Chondrocyte (in vitro differentiated cells): Measurements from ENCODE around the gene P2RX3. TPM values are rescaled to one million over a fixed set of nuclear protein-coding genes. Genes with fewer than 3 reads are reported as not detected.

Source experiments
- DNase-seq: peaks from one replicate; pipeline ENCODE4 v3.0.0; 2021; ENCODE audit warnings: mixed read lengths, low spot score
- H3K27ac Mint-ChIP-seq: one replicate; pipeline ENCODE4 v1.8.0; 2021; ENCODE audit warnings: mild to moderate bottlenecking, moderate library complexity, mixed read lengths; ENCODE audit not compliant: unreplicated experiment
- H3K27me3 Mint-ChIP-seq: 2 replicates; pipeline ENCODE4 v1.8.0; 2021; ENCODE audit warnings: low read depth, mixed read lengths
- H3K36me3 Mint-ChIP-seq: 2 replicates; pipeline ENCODE4 v1.8.0; 2021; ENCODE audit warnings: low read depth, mixed read lengths
- H3K4me1 Mint-ChIP-seq: 2 replicates; pipeline ENCODE4 v1.8.0; 2021; ENCODE audit warnings: low read depth, mild to moderate bottlenecking, mixed read lengths
- H3K4me3 Mint-ChIP-seq: one replicate; pipeline ENCODE4 v1.8.0; 2021; ENCODE audit warnings: mild to moderate bottlenecking, moderate library complexity, mixed read lengths; ENCODE audit not compliant: unreplicated experiment
- H3K9me3 Mint-ChIP-seq: 2 replicates; pipeline ENCODE4 v1.8.0; 2021; ENCODE audit warnings: low read depth, mixed read lengths
- total RNA-seq: library from RNA; stranded (reverse); gene quantifications from 3 replicates; pipeline ENCODE4 v1.2.1, GENCODE V29; 2021
- TF ChIP-seq, protein P1 (sequence below): fragments of 200-600 bp; sonication (generic); IDR thresholded peaks from 2 replicates; pipeline ENCODE4 v1.5.0; 2021; ENCODE audit warnings: antibody characterized with exemption, mild to moderate bottlenecking, moderate library complexity

The P2RX3 gene
- total RNA-seq, 1 donor from 2014 or later = not detected

DNA sequence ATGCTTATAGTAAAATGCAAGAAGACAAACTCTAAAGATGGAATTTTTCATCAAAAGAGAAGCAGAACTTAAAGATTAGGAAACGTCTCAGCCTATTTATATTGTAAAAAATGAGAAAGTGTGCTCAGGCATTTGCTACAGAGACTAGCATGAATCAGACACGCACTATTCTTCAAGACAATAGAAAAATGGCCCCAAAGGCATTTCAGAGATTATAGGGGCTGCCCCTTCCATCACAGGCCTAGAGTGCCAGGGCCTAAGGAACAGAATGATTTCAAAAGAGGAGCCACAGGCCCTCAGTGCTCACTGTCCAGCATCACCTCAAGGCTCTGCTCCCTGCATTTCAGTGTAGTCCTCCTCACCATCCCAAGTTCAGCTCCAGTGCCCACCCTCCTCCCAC lies 40.9 kb upstream of the P2RX3 start:
- Mint-ChIP-seq H3K4me1 (peaks cover 30% of the 10 kb centered on the region), H3K27me3 (no peaks in the 10 kb centered on the region), H3K27ac (peak overlapping the region; percentile 5), H3K4me3 (no peak overlapping the region), H3K36me3 (peaks cover 45% of the 10 kb centered on the region), H3K9me3 (peaks cover 3% of the 10 kb centered on the region)
- no peak for DNase-seq
- TF ChIP-seq, protein P1, sequence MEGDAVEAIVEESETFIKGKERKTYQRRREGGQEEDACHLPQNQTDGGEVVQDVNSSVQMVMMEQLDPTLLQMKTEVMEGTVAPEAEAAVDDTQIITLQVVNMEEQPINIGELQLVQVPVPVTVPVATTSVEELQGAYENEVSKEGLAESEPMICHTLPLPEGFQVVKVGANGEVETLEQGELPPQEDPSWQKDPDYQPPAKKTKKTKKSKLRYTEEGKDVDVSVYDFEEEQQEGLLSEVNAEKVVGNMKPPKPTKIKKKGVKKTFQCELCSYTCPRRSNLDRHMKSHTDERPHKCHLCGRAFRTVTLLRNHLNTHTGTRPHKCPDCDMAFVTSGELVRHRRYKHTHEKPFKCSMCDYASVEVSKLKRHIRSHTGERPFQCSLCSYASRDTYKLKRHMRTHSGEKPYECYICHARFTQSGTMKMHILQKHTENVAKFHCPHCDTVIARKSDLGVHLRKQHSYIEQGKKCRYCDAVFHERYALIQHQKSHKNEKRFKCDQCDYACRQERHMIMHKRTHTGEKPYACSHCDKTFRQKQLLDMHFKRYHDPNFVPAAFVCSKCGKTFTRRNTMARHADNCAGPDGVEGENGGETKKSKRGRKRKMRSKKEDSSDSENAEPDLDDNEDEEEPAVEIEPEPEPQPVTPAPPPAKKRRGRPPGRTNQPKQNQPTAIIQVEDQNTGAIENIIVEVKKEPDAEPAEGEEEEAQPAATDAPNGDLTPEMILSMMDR = no peak

DNA sequence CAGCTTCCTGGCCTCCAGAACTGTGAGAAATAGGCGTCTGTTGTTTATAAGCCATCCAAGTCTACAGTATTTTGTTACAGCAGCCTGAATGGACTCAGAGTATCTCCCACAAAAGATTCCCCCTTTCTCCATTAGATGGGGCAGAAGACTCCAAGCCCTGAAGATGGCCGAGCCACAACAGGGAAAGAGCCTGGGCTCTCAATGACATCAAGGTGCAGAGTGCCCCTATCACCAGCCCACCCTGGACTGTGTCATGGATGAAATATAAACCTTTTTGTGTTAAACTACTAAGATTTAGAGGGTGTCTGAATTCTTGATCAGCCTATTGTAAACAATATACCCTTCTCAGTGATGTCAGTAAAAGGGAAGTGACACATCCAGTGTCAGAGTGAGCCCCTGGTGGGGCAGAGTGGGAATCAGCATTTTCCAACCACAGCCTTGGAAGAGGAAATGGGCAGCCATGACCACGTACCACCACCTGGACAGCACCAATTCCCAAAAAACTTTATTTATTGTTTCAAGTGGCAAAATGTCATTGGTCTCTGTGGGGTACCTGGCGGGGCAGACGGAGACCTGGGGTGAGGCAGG lies 38.9 kb upstream of the P2RX3 start:
- Mint-ChIP-seq H3K27ac (no peak overlapping the region), H3K36me3 (peaks cover 53% of the 10 kb centered on the region), H3K27me3 (no peaks in the 10 kb centered on the region), H3K4me3 (no peak overlapping the region), H3K9me3 (peaks cover 3% of the 10 kb centered on the region), H3K4me1 (peaks cover 28% of the 10 kb centered on the region)
- TF ChIP-seq, protein P1 = no peak
- no peak for DNase-seq

DNA sequence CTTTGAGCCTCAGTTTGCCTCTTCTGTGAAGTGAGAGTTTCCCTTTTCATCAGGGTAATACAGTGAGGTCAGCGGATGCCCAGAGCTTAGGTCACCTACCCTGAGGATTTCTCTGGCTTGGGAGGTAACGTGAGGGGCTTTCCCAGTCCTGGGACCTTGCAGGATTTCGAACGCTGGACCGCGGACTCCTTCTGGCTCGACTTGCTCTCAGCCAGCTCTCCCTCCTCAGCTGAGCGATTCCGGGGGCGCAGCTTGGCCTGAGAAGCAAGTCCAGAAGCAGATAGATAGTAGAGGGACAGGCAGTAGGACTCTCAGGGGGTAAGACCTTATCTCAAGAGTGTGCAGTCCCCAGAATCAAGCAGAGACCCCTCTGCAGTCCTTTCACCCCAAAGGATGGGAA lies 37.4 kb upstream of the P2RX3 start:
- Mint-ChIP-seq H3K27ac (no peak overlapping the region), H3K4me3 (no peak overlapping the region), H3K27me3 (no peaks in the 10 kb centered on the region), H3K36me3 (peaks cover 53% of the 10 kb centered on the region), H3K4me1 (peaks cover 28% of the 10 kb centered on the region), H3K9me3 (peaks cover 3% of the 10 kb centered on the region)
- TF ChIP-seq, protein P1 = no peak
- no peak for DNase-seq

DNA sequence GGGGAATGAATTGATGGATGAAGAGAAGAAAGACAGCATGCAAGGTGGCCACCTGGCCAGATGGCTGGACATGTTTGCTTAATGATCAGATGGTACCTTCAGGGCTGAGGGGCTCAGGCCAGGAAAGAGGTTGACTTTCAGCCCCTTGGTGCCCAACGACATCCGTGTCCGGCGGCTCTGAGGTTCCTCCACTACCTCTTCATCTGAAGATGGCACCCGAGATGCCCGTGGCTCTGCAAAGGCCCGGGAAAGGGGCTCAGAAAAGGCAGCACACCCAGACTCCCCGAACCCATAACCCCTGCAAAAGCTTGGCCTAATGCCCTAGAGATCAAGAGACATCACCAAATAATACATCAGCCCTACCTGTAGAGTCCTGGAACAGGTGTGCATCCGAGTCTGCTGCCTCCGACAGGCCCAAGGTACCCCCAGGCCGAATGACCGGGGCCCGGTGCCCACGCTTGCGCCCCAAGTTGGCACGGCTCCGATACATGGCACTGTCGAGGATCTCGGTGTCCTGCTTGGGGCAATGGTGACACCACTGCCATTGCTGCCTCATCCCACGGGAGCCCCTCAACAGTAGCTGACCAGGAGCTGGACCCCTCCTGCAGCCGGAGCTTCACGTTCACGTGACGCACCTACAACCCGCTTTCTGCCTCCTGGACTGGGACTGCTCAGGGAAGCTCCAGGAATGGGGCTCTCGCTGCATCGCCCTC lies 36.3 kb upstream of the P2RX3 start:
- Mint-ChIP-seq H3K9me3 (peaks cover 3% of the 10 kb centered on the region), H3K4me3 (no peak overlapping the region), H3K27ac (no peak overlapping the region), H3K27me3 (no peaks in the 10 kb centered on the region), H3K36me3 (peaks cover 47% of the 10 kb centered on the region), H3K4me1 (peaks cover 37% of the 10 kb centered on the region)
- TF ChIP-seq, protein P1 = no peak
- no peak for DNase-seq

DNA sequence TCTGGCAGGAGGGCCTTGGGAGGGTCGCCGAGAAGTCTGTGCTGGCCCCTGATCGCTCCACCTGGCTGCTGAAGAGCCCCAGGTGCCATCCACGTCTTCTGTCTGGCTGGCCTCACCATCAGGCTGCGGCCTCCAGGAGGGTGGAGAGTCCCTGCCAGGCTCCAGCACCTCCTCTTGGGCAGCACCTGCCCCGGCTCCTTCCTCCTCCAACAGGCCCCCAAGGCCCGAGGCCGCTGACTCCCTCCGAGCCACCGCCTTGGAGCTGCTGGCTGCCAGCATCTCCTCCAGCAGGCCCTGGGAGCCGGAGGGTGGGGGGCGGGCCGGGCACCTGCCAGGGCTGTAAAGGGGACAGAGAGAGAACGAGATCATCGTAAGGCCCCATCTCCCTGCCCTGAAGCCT lies 35.7 kb upstream of the P2RX3 start:
- Mint-ChIP-seq H3K9me3 (peaks cover 3% of the 10 kb centered on the region), H3K4me3 (no peak overlapping the region), H3K36me3 (peaks cover 46% of the 10 kb centered on the region), H3K27me3 (no peaks in the 10 kb centered on the region), H3K4me1 (peaks cover 43% of the 10 kb centered on the region), H3K27ac (no peak overlapping the region)
- no peak for DNase-seq
- TF ChIP-seq, protein P1 = no peak
